HepG2 (cell line): ENCODE measurements around the gene EOLA1. TPM values are rescaled to one million over a fixed set of nuclear protein-coding genes. Genes with fewer than 3 reads are reported as not detected.

Experiments
- ATAC-seq: fragments of 200-7000 bp; cut with Tn5 transposase; 3 replicates; pipeline ENCODE4 v1.9.1; 2020; ENCODE audit warnings: mild to moderate bottlenecking, moderate library complexity
- BruUV-seq: library from RNA; stranded (reverse); fragments of 400-500 nt; replicated peaks from 2 replicates; lab custom pipeline; 2021; lab: Mats Ljungman, UMichigan
- CTCF ChIA-PET: fragments of 300-600 bp; formaldehyde crosslinking; extraction: SDS; loops from one replicate; lab custom pipeline; 2021; ENCODE audit warnings: low total read pairs, inconsistent platforms, low intra/inter-chr PET ratio; lab: Yijun Ruan, JAX
- POLR2A ChIA-PET: fragments of 350-600 bp; sonication (Branson Sonifier 250); formaldehyde crosslinking; loops from one replicate; lab custom pipeline; 2020; ENCODE audit warnings: antibody characterized with exemption, inconsistent platforms; lab: Yijun Ruan, JAX
- DNase-seq: peaks from one replicate; pipeline ENCODE4 v3.0.0-alpha.2; 2015; ENCODE audit warnings: low spot score
- FAIRE-seq: peaks from 3 replicates; lab custom pipeline; 2011; peaks lifted over from hg19 to GRCh38; lab: Jason Lieb, UNC
- H2AFZ ChIP-seq: one replicate; pipeline ENCODE4 v1.6.1; 2011; ENCODE audit warnings: low read length, inconsistent platforms
- H3K27ac ChIP-seq: fragments of 300-600 bp; 3 replicates; pipeline ENCODE4 v1.8.0; 2011; ENCODE audit warnings: mixed run types, mild to moderate bottlenecking, mixed read lengths, low read length, inconsistent platforms; ENCODE audit not compliant: insufficient read depth; ENCODE audit errors: extremely low read length
- H3K27me3 ChIP-seq, 2 experiments: fragments of 200-600 bp in 1 of 2; 2 replicates in 1 of 2; 3 replicates in 1 of 2; pipeline versions ENCODE4 v1.6.0 to v1.8.0; 2011; ENCODE audit warnings: low read length in 2 of 2, mild to moderate bottlenecking in 2 of 2, moderate library complexity in 2 of 2, inconsistent platforms in 1 of 2; ENCODE audit not compliant: insufficient read depth in 2 of 2, control insufficient read depth in 1 of 2
- H3K36me3 ChIP-seq, 2 experiments: fragments of 200-600 bp in 1 of 2; replicated peaks in 1 of 2; 2 replicates in 1 of 2; 3 replicates in 1 of 2; pipeline versions ENCODE4 v1.5.1 to v1.8.0; 2011; ENCODE audit warnings: low read length in 2 of 2, inconsistent platforms in 1 of 2; ENCODE audit not compliant: insufficient read depth in 2 of 2, control insufficient read depth in 1 of 2
- H3K4me1 ChIP-seq: 2 replicates; pipeline ENCODE4 v1.5.1; 2012; ENCODE audit warnings: low read length, inconsistent platforms; ENCODE audit not compliant: insufficient read depth
- H3K4me2 ChIP-seq: 2 replicates; pipeline ENCODE4 v1.6.0; 2011; ENCODE audit warnings: low read depth, low read length, inconsistent platforms
- H3K4me3 ChIP-seq, 3 experiments: fragments of 200-600 bp in 1 of 3; sonication (generic), shearing (Covaris generic) in 1 of 3; replicated peaks in 1 of 3; 2 replicates each; pipeline ENCODE4 v1.5.1; 2011 to 2016; ENCODE audit warnings: low read length in 3 of 3, inconsistent platforms in 2 of 3, low read depth in 2 of 3, mild to moderate bottlenecking in 2 of 3, control low read depth in 1 of 3, mixed read lengths in 1 of 3; ENCODE audit not compliant: insufficient read depth in 1 of 3
- H3K79me2 ChIP-seq: one replicate; pipeline ENCODE4 v1.6.1; 2011; ENCODE audit warnings: low read length, inconsistent platforms; ENCODE audit not compliant: insufficient read depth
- H3K9ac ChIP-seq: 2 replicates; pipeline ENCODE4 v1.6.0; 2011; ENCODE audit warnings: mild to moderate bottlenecking, low read depth, low read length, inconsistent platforms; ENCODE audit not compliant: insufficient read depth
- H3K9me3 ChIP-seq: 2 replicates; pipeline ENCODE4 v1.5.1; 2012; ENCODE audit warnings: mild to moderate bottlenecking, low read length
- H4K20me1 ChIP-seq: 2 replicates; pipeline ENCODE4 v1.6.0; 2011; ENCODE audit warnings: inconsistent platforms, mild to moderate bottlenecking, low read length, moderate library complexity; ENCODE audit not compliant: insufficient read depth
- ATF3 ChIP-seq: sonication (generic); formaldehyde crosslinking; IDR thresholded peaks from 2 replicates; pipeline ENCODE4 v1.4.0; 2020; ENCODE audit warnings: missing genetic modification reagents
- JUN ChIP-seq: sonication (generic); formaldehyde crosslinking; IDR thresholded peaks from 2 replicates; pipeline ENCODE4 v1.4.0; 2020; ENCODE audit warnings: mild to moderate bottlenecking, missing genetic modification reagents
- KLF16 ChIP-seq, 2 experiments: sonication (generic) in 1 of 2; formaldehyde crosslinking in 1 of 2; IDR thresholded peaks; 2 replicates each; pipeline versions ENCODE4 v1.6.1 to v1.8.0; 2016 to 2023; ENCODE audit warnings: missing genetic modification reagents in 2 of 2, missing compliant biosample characterization in 1 of 2
- MAF1 ChIP-seq: sonication (generic); formaldehyde crosslinking; IDR thresholded peaks from 2 replicates; pipeline ENCODE4 v1.5.0; 2020; ENCODE audit warnings: missing genetic modification reagents, borderline replicate concordance
- NCOA1 ChIP-seq: sonication (generic); formaldehyde crosslinking; IDR thresholded peaks from 2 replicates; pipeline ENCODE4 v1.9.0; 2021; ENCODE audit warnings: missing genetic modification reagents
- PATZ1 ChIP-seq: sonication (generic); formaldehyde crosslinking; IDR thresholded peaks from 2 replicates; pipeline ENCODE4 v1.4.0; 2020; ENCODE audit warnings: missing genetic modification reagents
- PHF21A ChIP-seq: sonication (generic); formaldehyde crosslinking; IDR thresholded peaks from 2 replicates; pipeline ENCODE4 v1.5.0; 2020; ENCODE audit warnings: mild to moderate bottlenecking, missing genetic modification reagents
- ZFP36L1 ChIP-seq: sonication (generic); formaldehyde crosslinking; IDR thresholded peaks from 2 replicates; pipeline ENCODE4 v1.8.0; 2022; ENCODE audit warnings: mild to moderate bottlenecking, missing genetic modification reagents, moderate library complexity
- ZNF101 ChIP-seq: sonication (generic); formaldehyde crosslinking; IDR thresholded peaks from 2 replicates; pipeline ENCODE4 v1.4.0; 2020; ENCODE audit warnings: mild to moderate bottlenecking, low read depth, missing genetic modification reagents, borderline replicate concordance
- ZNF335 ChIP-seq: sonication (generic); formaldehyde crosslinking; IDR thresholded peaks from 2 replicates; pipeline ENCODE4 v1.4.0; 2020; ENCODE audit warnings: missing genetic modification reagents
- WGBS: methylation state at CpG from one replicate; pipeline ENCODE4 v1.1.6; 2017; ENCODE audit warnings: low lambda C conversion rate; 5-methylcytosine and 5-hydroxymethylcytosine counted together
- in situ Hi-C: cut with HindIII; loops from 2 replicates; pipeline ENCODE4 v1.10.0; 2017; ENCODE audit warnings: low pct_unique_long_range_greater_than_20kb; ENCODE audit not compliant: extremely low pct_ligation_motif_present
- intact Hi-C: fragments of 100-400 bp; cut with micrococcal nuclease; formaldehyde crosslinking; loops from one replicate; pipeline ENCODE4 v1.10.0; 2022; ENCODE audit not compliant: unreplicated experiment
- polyA plus RNA-seq, 8 experiments: library from polyadenylated mRNA; depleted of rRNA in 3 of 8; stranded (reverse) in 7 of 8; unstranded in 1 of 8; fragments of >200 nt; fragmentation: Illumina TruSeq in 4 of 8; extraction: Trizol in 4 of 8; gene quantifications; 2 replicates each; pipeline versions ENCODE4 v1.2.1 to v1.2.3, GENCODE V29; 2011 to 2016; ENCODE audit warnings: low read depth in 4 of 8, missing spikeins in 1 of 8, mixed read lengths in 1 of 8; ENCODE audit not compliant: insufficient read depth in 1 of 8
- total RNA-seq, 5 experiments: library from RNA; depleted of rRNA; stranded (reverse); fragments of >200 nt; fragmentation: Illumina TruSeq; extraction: Trizol; gene quantifications; 2 replicates each; pipeline ENCODE4 v1.2.3, GENCODE V29; 2016; ENCODE audit warnings: low read depth in 1 of 5

The EOLA1 gene
- total and polyA plus RNA-seq, 2 of the 13 experiments (the other 11 are each of a cell fraction or from before 2014, with no cell fraction given) = 6.5 to 9.6 TPM

- ChIA-PET CTCF (no interaction called here), POLR2A (no interaction called here)
- TF ChIP-seq MAF1 = no peak
- no peak for TF ChIP-seq JUN
- no peak for TF ChIP-seq KLF16 (CRISPR knock-in tag; IDR thresholded peaks at IDR 0.05)
- no peak for TF ChIP-seq PATZ1 (CRISPR knock-in tag)
- no peak for TF ChIP-seq ATF3 (CRISPR knock-in tag)
- TF ChIP-seq PHF21A = no peak
- TF ChIP-seq ZNF101 (CRISPR knock-in tag) = no peak
- TF ChIP-seq ZFP36L1 (CRISPR knock-in tag) = no peak
- TF ChIP-seq ZNF335 (CRISPR knock-in tag) = no peak
- no peak for TF ChIP-seq NCOA1
- ATAC-seq (no peak), DNase-seq (no peak), FAIRE-seq (no peak)
- H3K4me2 ChIP-seq = no peak overlapping the region
- H3K9me3 ChIP-seq = no peaks in the 10 kb centered on the region
- H3K4me3 ChIP-seq = no peak overlapping the region
- H3K27ac ChIP-seq = no peak overlapping the region
- no TSS peak for BruUV-seq
- no peak overlapping the region for H3K9ac ChIP-seq
- in situ Hi-C loops (no loop called here), intact Hi-C loops (no loop called here)
- 30% methylated on average over 2 of the region's 2 CpGs for WGBS
- no peaks in the 10 kb centered on the region for H3K27me3 ChIP-seq
- H3K79me2 ChIP-seq = no peaks in the 10 kb centered on the region
- H3K36me3 ChIP-seq = no peaks in the 10 kb centered on the region
- peaks cover 10% of the 10 kb centered on the region; the same call in 1 of the 2 replicates for H3K4me1 ChIP-seq
- no peaks in the 10 kb centered on the region for H4K20me1 ChIP-seq
- no peak overlapping the region for H2AFZ ChIP-seq
Measured at GRCh38 chrX:149516604-149517003, 24.2 kb upstream of the EOLA1 start.
